Omental fat pad (tissue), 4 donors: ENCODE measurements around the gene TREM1. TPM values are rescaled to one million over a fixed set of nuclear protein-coding genes. Genes with fewer than 3 reads are reported as not detected.

Experiments used
- ATAC-seq: fragments of 150-250 bp; one replicate; pipeline ENCODE4 v1.9.1; 2016; ENCODE audit warnings: mild to moderate bottlenecking, moderate library complexity; ENCODE audit not compliant: low FRiP score
- DNase-seq: peaks from one replicate; pipeline ENCODE4 v3.0.0-alpha.2; 2019; ENCODE audit warnings: low spot score
- CTCF ChIP-seq, 3 donors: fragments of 450-650 bp; IDR thresholded peaks; one replicate each; pipeline ENCODE4 v1.5.1; 2016 to 2017; ENCODE audit warnings: antibody characterized with exemption in 3 of 3, mild to moderate bottlenecking in 3 of 3, moderate library complexity in 2 of 3
- small RNA-seq: library from RNA; depleted of rRNA; stranded (forward); fragments of <200 nt; gene quantifications from one replicate; pipeline ENCODE3, GENCODE V24; 2016
- total RNA-seq, 4 donors: library from RNA; depleted of rRNA; stranded (reverse); fragments of >200 nt; gene quantifications; one replicate each; pipeline ENCODE4 v1.1.0, GENCODE V29; 2016

TREM1 gene
- total RNA-seq, 4 donors from 2014 or later = 5.8 to 20.2 (median 8.6) TPM

DNA sequence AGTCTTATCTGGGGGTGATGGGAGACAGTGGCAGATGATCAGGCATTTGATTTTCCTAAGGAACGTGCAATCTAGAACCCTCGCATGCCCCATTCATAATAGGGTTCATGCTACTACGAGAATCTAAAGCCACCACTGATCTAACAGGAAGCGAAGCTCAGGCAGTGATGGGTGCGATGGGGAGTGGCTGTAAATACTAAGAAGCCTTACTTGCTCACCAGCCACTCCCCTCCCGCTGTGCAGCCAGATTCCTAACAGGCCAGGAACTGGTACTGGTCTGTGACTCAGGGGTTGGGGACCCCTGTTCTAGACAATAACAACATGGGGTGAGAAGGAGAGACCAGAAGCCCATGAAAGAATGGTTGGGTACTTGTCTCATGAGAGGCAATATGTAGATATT lies 53.8 kb downstream of the TREM1 start:
- no peak for DNase-seq
- no peak for TF ChIP-seq CTCF (IDR thresholded peaks at IDR 0.05)
- no peak for ATAC-seq

GRCh38 chr6:41231246-41231645 lies 55.2 kb downstream of the TREM1 start:
- DNase-seq (no peak), ATAC-seq (no peak)
- no peak for TF ChIP-seq CTCF (IDR thresholded peaks at IDR 0.05)

GRCh38 chr6:41229721-41230120 lies 56.8 kb downstream of the TREM1 start:
- no peak for TF ChIP-seq CTCF (IDR thresholded peaks at IDR 0.05)
- ATAC-seq (no peak), DNase-seq (no peak)

- ATAC-seq (no peak), DNase-seq (no peak)
- no peak for TF ChIP-seq CTCF (IDR thresholded peaks at IDR 0.05)
Observed at GRCh38 chr6:41228616-41229015, 57.9 kb downstream of the TREM1 start.

- no peak for TF ChIP-seq CTCF (IDR thresholded peaks at IDR 0.05)
- ATAC-seq (no peak), DNase-seq (no peak)
Observed at GRCh38 chr6:41228096-41228495, 58.4 kb downstream of the TREM1 start, which contains the start of gene TREML4. TREML4 (plus strand) TSS chr6:41228349; CDS start chr6:41228428, 79 bp downstream.

DNA sequence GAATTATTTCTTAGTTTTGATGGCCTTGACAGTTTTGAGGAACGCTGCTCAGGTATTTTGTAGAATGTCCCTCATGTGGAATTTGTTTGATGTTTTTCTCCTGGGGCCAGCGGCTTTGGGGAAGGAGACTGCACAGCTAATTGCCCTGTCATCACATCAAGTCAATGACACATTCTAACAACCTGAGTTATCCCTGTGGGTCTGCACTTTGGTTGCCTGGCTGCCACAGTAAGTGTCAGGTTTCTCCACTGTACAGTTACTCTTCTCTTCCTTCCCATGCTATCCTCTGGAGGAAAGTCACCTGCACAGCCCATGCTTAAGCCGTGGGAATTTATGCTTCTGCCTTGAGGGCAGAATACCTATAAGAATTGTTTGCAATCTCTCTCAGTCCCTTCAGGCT lies 59.7 kb downstream of the TREM1 start:
- no peak for DNase-seq
- no peak for ATAC-seq
- TF ChIP-seq CTCF (IDR thresholded peaks at IDR 0.05) = no peak

GRCh38 chr6:41224800-41225199 lies 61.7 kb downstream of the TREM1 start:
- TF ChIP-seq CTCF (IDR thresholded peaks at IDR 0.05) = no peak
- DNase-seq (no peak), ATAC-seq (no peak)

Small RNA genes lying within 50 kb of the gene (small RNA-seq; reads per million reads assigned to genes)
- gene AL391903.2 (not detected), gene AL391903.3 (not detected), gene RNA5SP207 (0.77 reads per million), gene RNU6-643P (not detected)

Other genes starting within 250 kb of the TREM1 start
- gene UNC5CL, start 247.5 kb downstream of the TREM1 start, total RNA-seq = 1 to 10 TPM in 1 of 4 donors, under 1 TPM in 3; 0.56 to 1.9 (median 0.80) TPM
- not detected for gene TSPO2, start 244.2 kb downstream of the TREM1 start, total RNA-seq
- gene APOBEC2, start 233.5 kb downstream of the TREM1 start, total RNA-seq = not detected
- 10 to 100 TPM in 2 of 4 donors, 1 to 10 TPM in 2; 7.2 to 19.5 (median 12.3) TPM for gene OARD1, start 214.3 kb downstream of the TREM1 start, total RNA-seq
- 10 to 100 TPM; 16.3 to 25.9 (median 21.1) TPM for gene NFYA, start 213.7 kb downstream of the TREM1 start, total RNA-seq
- gene TREML1, start 132.3 kb downstream of the TREM1 start, total RNA-seq = 1 to 10 TPM in 1 of 4 donors, under 1 TPM in 1, not detected in 2; 0.56 to 5.3 TPM
- gene TREM2, start 123.6 kb downstream of the TREM1 start, total RNA-seq = 100 to 1,000 TPM in 1 of 4 donors, 1 to 10 TPM in 2, not detected in 1; 3.1 to 119 (median 6.8) TPM
- gene TREML2, start 85.5 kb downstream of the TREM1 start, total RNA-seq = 1 to 10 TPM in 1 of 4 donors, under 1 TPM in 3; 0.19 to 4.3 (median 0.34) TPM
- not detected for gene TREML4, start 58.3 kb downstream of the TREM1 start, total RNA-seq
- not detected for gene NCR2, start 48.9 kb upstream of the TREM1 start, total RNA-seq